PC-9 (cell line): Measurements from ENCODE around the gene IGF2BP2. TPM values are rescaled to one million over a fixed set of nuclear protein-coding genes. Genes with fewer than 3 reads are reported as not detected.

ENCODE experiments used
- BruUV-seq: library from RNA; stranded (reverse); fragments of 400-500 nt; replicated peaks from 2 replicates; lab custom pipeline; 2021; lab: Mats Ljungman, UMichigan
- CTCF ChIA-PET: fragments of 300-600 bp; sonication (Branson Sonifier 250); formaldehyde crosslinking; loops from one replicate; lab custom pipeline; 2022; ENCODE audit warnings: antibody characterized with exemption; lab: Charles Lee
- POLR2A ChIA-PET: fragments of 300-600 bp; sonication (Branson Sonifier 250); formaldehyde crosslinking; loops from one replicate; lab custom pipeline; 2022; ENCODE audit warnings: antibody characterized with exemption; ENCODE audit not compliant: unreplicated experiment; lab: Charles Lee
- DNase-seq, 2 experiments: peaks; one replicate each; pipeline versions ENCODE4 v3.0.0 to v3.0.0-alpha.2; 2015 to 2022; ENCODE audit warnings: mixed read lengths in 1 of 2
- H2AFZ ChIP-seq: fragments of 200-600 bp; sonication (generic); 2 replicates; pipeline ENCODE4 v1.8.1; 2017; ENCODE audit warnings: antibody characterized with exemption
- H3F3A ChIP-seq: fragments of 200-600 bp; sonication (generic); 2 replicates; pipeline ENCODE4 v1.8.1; 2017; ENCODE audit warnings: antibody characterized with exemption, mild to moderate bottlenecking, low read depth; ENCODE audit not compliant: insufficient read depth
- H3K27ac ChIP-seq: fragments of 200-600 bp; sonication (generic); 2 replicates; pipeline ENCODE4 v1.6.1; 2016; ENCODE audit warnings: mixed run types
- H3K27me3 ChIP-seq: fragments of 200-600 bp; sonication (generic); 2 replicates; pipeline ENCODE4 v1.6.1; 2016; ENCODE audit warnings: low read depth, mixed run types; ENCODE audit not compliant: insufficient read depth
- H3K36me3 ChIP-seq: fragments of 200-600 bp; sonication (generic); 2 replicates; pipeline ENCODE4 v1.6.1; 2016; ENCODE audit warnings: low read depth, mixed run types
- H3K4me1 ChIP-seq: fragments of 200-600 bp; sonication (generic); replicated peaks from 2 replicates; pipeline ENCODE4 v1.6.1; 2016; ENCODE audit warnings: mixed run types; ENCODE audit not compliant: insufficient read depth
- H3K4me2 ChIP-seq: fragments of 200-600 bp; sonication (generic); 2 replicates; pipeline ENCODE4 v1.6.1; 2017; ENCODE audit warnings: mixed run types
- H3K4me3 ChIP-seq: fragments of 200-600 bp; sonication (generic); 2 replicates; pipeline ENCODE4 v1.6.1; 2016; ENCODE audit warnings: mixed run types
- H3K79me2 ChIP-seq: fragments of 200-600 bp; sonication (generic); 2 replicates; pipeline ENCODE4 v1.6.1; 2017; ENCODE audit warnings: low read depth, mixed run types
- H3K9me2 ChIP-seq: fragments of 200-600 bp; sonication (generic); 2 replicates; pipeline ENCODE4 v1.8.1; 2017; ENCODE audit warnings: mild to moderate bottlenecking; ENCODE audit not compliant: insufficient read depth
- H3K9me3 ChIP-seq: fragments of 200-600 bp; sonication (generic); 2 replicates; pipeline ENCODE4 v1.8.1; 2016; ENCODE audit warnings: low read depth; ENCODE audit not compliant: insufficient read depth
- H4K20me1 ChIP-seq: fragments of 200-600 bp; sonication (generic); 2 replicates; pipeline ENCODE4 v1.8.1; 2017; ENCODE audit not compliant: insufficient read depth
- CTCF ChIP-seq: fragments of 200-600 bp; sonication (generic); conservative IDR thresholded peaks from 2 replicates; pipeline ENCODE4 v1.6.1; 2017; ENCODE audit warnings: mixed run types, antibody characterized with exemption, mild to moderate bottlenecking, moderate library complexity
- EZH2 ChIP-seq: fragments of 200-600 bp; sonication (generic); IDR thresholded peaks from 2 replicates; pipeline ENCODE4 v1.8.0; 2017; ENCODE audit warnings: antibody characterized with exemption, low read depth
- intact Hi-C: fragments of 100-400 bp; cut with micrococcal nuclease; formaldehyde crosslinking; loops from one replicate; pipeline ENCODE4 v1.10.0; 2022; ENCODE audit not compliant: unreplicated experiment
- total RNA-seq: library from RNA; stranded (reverse); gene quantifications from 2 replicates; pipeline ENCODE4 v1.2.3, GENCODE V29; 2021

The IGF2BP2 gene
- total RNA-seq, 1 experiment from 2014 or later = 140 TPM

- Histone ChIP-seq H3K9me2 (no peaks in the 10 kb centered on the region), H3K9me3 (no peaks in the 10 kb centered on the region), H3K4me1 (no peaks in the 10 kb centered on the region), H3K36me3 (no peaks in the 10 kb centered on the region), H3K79me2 (no peaks in the 10 kb centered on the region), H3F3A (no peaks in the 10 kb centered on the region), H3K4me2 (no peak overlapping the region), H4K20me1 (no peaks in the 10 kb centered on the region), H2AFZ (no peak overlapping the region; the same call in 1 of the 2 replicates), H3K4me3 (no peak overlapping the region), H3K27me3 (no peaks in the 10 kb centered on the region), H3K27ac (no peak overlapping the region)
- POLR2A ChIA-PET = no interaction called here
- no TSS peak for BruUV-seq
- CTCF ChIA-PET = no interaction called here
- DNase-seq = no peak
- TF ChIP-seq CTCF (no peak), EZH2 (no peak)
- intact Hi-C loops = no loop called here
Measured at GRCh38 chr3:185866995-185867394, 42.2 kb upstream of the IGF2BP2 start.

- Histone ChIP-seq H2AFZ (no peak overlapping the region), H3K36me3 (no peaks in the 10 kb centered on the region), H3F3A (no peaks in the 10 kb centered on the region), H3K79me2 (no peaks in the 10 kb centered on the region), H3K4me2 (no peak overlapping the region), H3K4me1 (no peaks in the 10 kb centered on the region), H3K9me3 (no peaks in the 10 kb centered on the region), H3K27me3 (no peaks in the 10 kb centered on the region), H3K4me3 (no peak overlapping the region), H3K9me2 (no peaks in the 10 kb centered on the region), H4K20me1 (no peaks in the 10 kb centered on the region), H3K27ac (no peak overlapping the region)
- BruUV-seq = no TSS peak
- TF ChIP-seq EZH2 (no peak), CTCF (no peak)
- ChIA-PET CTCF (no interaction called here), POLR2A (no interaction called here)
- no peak for DNase-seq
- intact Hi-C loops = no loop called here
Measured at GRCh38 chr3:185866555-185866954, 41.7 kb upstream of the IGF2BP2 start.

- H3K9me2 ChIP-seq = no peaks in the 10 kb centered on the region
- CTCF ChIA-PET = interaction anchor here (0.5 kb wide), 1 partner anchor 200 kb away, joined by 8 read pairs; no protein-coding TSS in a partner anchor
Measured at GRCh38 chr3:185865247-185865646, 40.4 kb upstream of the IGF2BP2 start.

More at GRCh38 chr3:185865247-185865646, 40.4 kb upstream of the IGF2BP2 start:
- Histone ChIP-seq H3F3A (no peaks in the 10 kb centered on the region), H3K36me3 (no peaks in the 10 kb centered on the region), H3K4me2 (no peak overlapping the region), H3K4me1 (no peaks in the 10 kb centered on the region), H3K27ac (no peak overlapping the region), H2AFZ (no peak overlapping the region), H3K27me3 (no peaks in the 10 kb centered on the region), H4K20me1 (no peaks in the 10 kb centered on the region), H3K4me3 (no peak overlapping the region), H3K79me2 (no peaks in the 10 kb centered on the region), H3K9me3 (no peaks in the 10 kb centered on the region)
- POLR2A ChIA-PET = interaction anchor here (0.6 kb wide), 1 partner anchor 100 kb away, joined by 3 read pairs; no protein-coding TSS in a partner anchor
- no TSS peak for BruUV-seq
- TF ChIP-seq CTCF (no peak), EZH2 (no peak)
- intact Hi-C loops = no loop called here
- DNase-seq = no peak
